Right lobe of liver (tissue), 6 donors: Measurements from ENCODE around the gene TEX11. TPM values are rescaled to one million over a fixed set of nuclear protein-coding genes. Genes with fewer than 3 reads are reported as not detected.
"Not testable (repeated sequence)": the region's sequence is repeated elsewhere in the genome, so short reads cannot be mapped to it uniquely, and the experiment has no call there.

ENCODE experiments used
- ATAC-seq, 4 donors: fragments of 200-7000 bp; cut with Tn5 transposase; one replicate each; pipeline ENCODE4 v1.9.1; 2020; ENCODE audit warnings: mild to moderate bottlenecking in 4 of 4, moderate library complexity in 4 of 4
- DNase-seq, 3 donors: peaks; one replicate each; pipeline ENCODE4 v3.0.0-alpha.2; 2020
- H3K27ac ChIP-seq, 3 donors: fragments of 200-600 bp; one replicate each; pipeline ENCODE4 v1.8.0; 2022
- H3K27me3 ChIP-seq, 2 donors: fragments of 200-600 bp; one replicate each; pipeline ENCODE4 v1.8.0; 2022
- H3K36me3 ChIP-seq, 4 donors: fragments of 200-600 bp; sonication (generic) in 1 of 4; one replicate each; pipeline versions ENCODE4 v1.5.1 to v1.8.0; 2017 to 2022; ENCODE audit warnings: control low read depth in 1 of 4
- H3K4me1 ChIP-seq, 4 donors: fragments of 200-600 bp; sonication (generic) in 1 of 4; one replicate each; pipeline versions ENCODE4 v1.5.1 to v1.8.0; 2017 to 2022; ENCODE audit warnings: control low read depth in 1 of 4
- H3K4me3 ChIP-seq, 3 donors: fragments of 200-600 bp; one replicate each; pipeline ENCODE4 v1.8.0; 2022
- H3K9me3 ChIP-seq, 4 donors: fragments of 200-600 bp; sonication (generic) in 1 of 4; one replicate each; pipeline versions ENCODE4 v1.5.1 to v1.8.0; 2017 to 2022; ENCODE audit warnings: control low read depth in 1 of 4
- POLR2A ChIP-seq: fragments of 450-650 bp; IDR thresholded peaks from one replicate; pipeline ENCODE4 v1.6.1; 2017; ENCODE audit warnings: antibody characterized with exemption, mild to moderate bottlenecking
- WGBS: methylation state at CpG from one replicate; pipeline ENCODE4 v1.1.6; 2018; ENCODE audit warnings: low coverage, low lambda C conversion rate; ENCODE audit not compliant: insufficient coverage; ENCODE audit errors: missing lambda C conversion rate; 5-methylcytosine and 5-hydroxymethylcytosine counted together
- intact Hi-C, 2 donors: fragments of 100-400 bp; cut with DNase I; formaldehyde crosslinking; loops; one replicate each; pipeline versions ENCODE4 v1.11.2 to v1.14.1; 2022
- total RNA-seq, 6 experiments: library from RNA; depleted of rRNA in 2 of 6; stranded (reverse); fragments of >200 nt in 2 of 6; fragmentation: NEBNext Ultra II Directional in 3 of 6; extraction: Animal tissue kit (Norgen Biotek cat#: 25700) in 3 of 6; gene quantifications; one replicate each; pipeline versions ENCODE4 v1.1.0 to v1.2.4, GENCODE V29; 2016 to 2023
- TF ChIP-seq, protein P1 (sequence below), 4 donors: fragments of 200-600 bp in 3 of 4; fragments of 450-650 bp in 1 of 4; IDR thresholded peaks; one replicate each; pipeline versions ENCODE4 v1.5.1 to v1.8.0; 2016 to 2022; ENCODE audit warnings: antibody characterized with exemption in 4 of 4, mild to moderate bottlenecking in 2 of 4
- donor health status: DM: no; HTN: yes; CAD: no.
- donor health status: DM: no; HTN: no; CAD: no.
- donor health status: DM: no; HTN: no; CAD: no.
- donor health status: DM: no; HTN: yes; CAD: no.
- donor health status: DM: no; HTN: yes; CAD: no.

TEX11 gene
- total RNA-seq, 6 experiments from 2014 or later: 0.09 TPM; not detected in 5

DNA sequence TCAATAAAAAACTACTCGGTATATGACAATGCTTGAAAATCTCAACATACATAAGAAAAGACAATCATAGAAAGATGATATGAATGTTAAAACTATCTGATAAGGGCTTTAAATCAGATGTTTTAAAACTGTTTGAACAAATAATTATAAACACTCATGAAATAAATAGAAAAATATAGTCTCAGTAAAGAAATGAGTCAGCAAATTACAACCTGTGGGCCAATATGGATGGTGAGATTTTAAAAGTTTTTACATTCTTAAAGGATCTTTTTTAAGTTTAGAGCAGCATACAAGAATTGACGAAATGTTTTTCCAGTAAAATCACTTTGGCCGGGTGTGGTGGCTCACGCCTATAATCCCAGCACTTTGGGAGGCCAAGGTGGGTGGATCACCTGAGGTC, 83.1 kb downstream of the TEX11 start:
- WGBS: 77% methylated on average over 4 of the region's 4 CpGs
- Histone ChIP-seq H3K4me1 (no peaks in the 10 kb centered on the region), H3K4me3 (no peak overlapping the region), H3K27me3 (peaks cover 0 to 15% of the 10 kb centered on the region in 2 donors), H3K9me3 (peaks cover 0 to 1% (median 0%) of the 10 kb centered on the region in 4 donors), H3K27ac (no peak overlapping the region), H3K36me3 (no peaks in the 10 kb centered on the region)
- intact Hi-C loops: no loop called here
- DNase-seq: no peak
- no peak for ATAC-seq
- TF ChIP-seq POLR2A: no peak
- TF ChIP-seq, protein P1, sequence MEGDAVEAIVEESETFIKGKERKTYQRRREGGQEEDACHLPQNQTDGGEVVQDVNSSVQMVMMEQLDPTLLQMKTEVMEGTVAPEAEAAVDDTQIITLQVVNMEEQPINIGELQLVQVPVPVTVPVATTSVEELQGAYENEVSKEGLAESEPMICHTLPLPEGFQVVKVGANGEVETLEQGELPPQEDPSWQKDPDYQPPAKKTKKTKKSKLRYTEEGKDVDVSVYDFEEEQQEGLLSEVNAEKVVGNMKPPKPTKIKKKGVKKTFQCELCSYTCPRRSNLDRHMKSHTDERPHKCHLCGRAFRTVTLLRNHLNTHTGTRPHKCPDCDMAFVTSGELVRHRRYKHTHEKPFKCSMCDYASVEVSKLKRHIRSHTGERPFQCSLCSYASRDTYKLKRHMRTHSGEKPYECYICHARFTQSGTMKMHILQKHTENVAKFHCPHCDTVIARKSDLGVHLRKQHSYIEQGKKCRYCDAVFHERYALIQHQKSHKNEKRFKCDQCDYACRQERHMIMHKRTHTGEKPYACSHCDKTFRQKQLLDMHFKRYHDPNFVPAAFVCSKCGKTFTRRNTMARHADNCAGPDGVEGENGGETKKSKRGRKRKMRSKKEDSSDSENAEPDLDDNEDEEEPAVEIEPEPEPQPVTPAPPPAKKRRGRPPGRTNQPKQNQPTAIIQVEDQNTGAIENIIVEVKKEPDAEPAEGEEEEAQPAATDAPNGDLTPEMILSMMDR (IDR thresholded peaks at IDR 0.05): no peak

DNA sequence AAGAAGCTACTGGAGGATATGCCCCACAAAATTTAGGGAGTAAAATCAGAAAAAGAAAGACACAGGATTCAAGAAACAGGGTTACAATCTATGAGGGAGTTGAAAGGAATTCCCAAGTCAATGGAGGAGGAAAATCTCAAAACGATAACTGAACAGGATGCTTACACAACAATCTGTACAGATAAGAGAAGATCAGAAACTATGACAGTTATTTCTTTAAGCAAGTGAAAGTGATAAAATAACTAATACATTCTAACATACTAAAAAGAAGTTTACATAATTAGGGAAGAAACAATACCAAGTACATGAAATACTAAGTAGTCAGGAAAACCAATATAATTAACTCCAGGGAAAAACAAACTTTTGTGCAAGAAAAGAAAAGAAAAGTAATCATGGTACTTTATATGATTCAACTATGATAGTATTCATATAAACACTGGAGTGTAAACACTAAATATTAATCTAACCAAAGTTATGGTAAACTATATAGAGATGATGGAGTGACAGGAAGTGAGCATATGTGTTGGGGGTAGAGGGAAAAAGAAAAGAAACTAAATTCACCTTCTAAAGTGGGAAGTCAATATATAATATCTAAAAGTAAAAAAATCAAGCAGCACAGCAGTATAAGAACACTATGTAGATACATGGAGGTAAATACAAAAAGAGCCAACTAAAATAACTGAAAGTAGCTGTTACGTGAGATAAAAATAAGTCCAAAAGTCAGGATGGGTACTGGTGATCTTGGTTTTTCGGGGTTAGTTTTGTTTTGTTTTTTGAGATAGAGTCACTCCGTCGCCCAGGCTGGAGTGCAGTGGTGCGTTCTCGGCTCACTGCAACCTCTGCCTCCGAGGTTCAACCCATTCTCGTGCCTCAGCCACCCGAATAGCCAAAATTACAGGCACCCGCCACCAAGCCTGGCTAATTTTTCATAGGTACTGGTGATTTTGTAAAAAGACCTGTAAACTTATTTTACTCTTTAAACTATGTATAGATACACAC, 99.3 kb downstream of the TEX11 start:
- intact Hi-C loops: no loop called here
- ATAC-seq (no peak), DNase-seq (no peak)
- H3K27me3 ChIP-seq: no peaks in the 10 kb centered on the region
- TF ChIP-seq POLR2A: no peak
- TF ChIP-seq, protein P1 (IDR thresholded peaks at IDR 0.05): no peak
- H3K9me3 ChIP-seq: no peaks in the 10 kb centered on the region
- H3K27ac ChIP-seq: no peak overlapping the region
- no peaks in the 10 kb centered on the region for H3K36me3 ChIP-seq
- no peak overlapping the region for H3K4me3 ChIP-seq
- 39% methylated on average over 4 of the region's 11 CpGs for WGBS
- H3K4me1 ChIP-seq: no peaks in the 10 kb centered on the region

GRCh38 chrX:70806081-70806480, 102.4 kb downstream of the TEX11 start:
- no peaks in the 10 kb centered on the region for H3K27me3 ChIP-seq
- ATAC-seq: no peak
- no peak overlapping the region for H3K27ac ChIP-seq
- no peaks in the 10 kb centered on the region for H3K9me3 ChIP-seq
- 44% methylated on average over 8 of the region's 8 CpGs for WGBS
- no peak overlapping the region for H3K4me3 ChIP-seq
- intact Hi-C loops: no loop called here
- TF ChIP-seq, protein P1 (IDR thresholded peaks at IDR 0.05): no peak
- TF ChIP-seq POLR2A: no peak
- no peaks in the 10 kb centered on the region for H3K4me1 ChIP-seq
- no peak for DNase-seq
- H3K36me3 ChIP-seq: no peaks in the 10 kb centered on the region

GRCh38 chrX:70796742-70797141, 111.8 kb downstream of the TEX11 start:
- H3K4me1 ChIP-seq, H3K9me3 ChIP-seq, H3K36me3 ChIP-seq, H3K4me3 ChIP-seq, H3K27ac ChIP-seq, H3K27me3 ChIP-seq, DNase-seq, ATAC-seq, intact Hi-C loops: not testable (repeated sequence)
- WGBS: 18% methylated on average over 1 of the region's 1 CpG

DNA sequence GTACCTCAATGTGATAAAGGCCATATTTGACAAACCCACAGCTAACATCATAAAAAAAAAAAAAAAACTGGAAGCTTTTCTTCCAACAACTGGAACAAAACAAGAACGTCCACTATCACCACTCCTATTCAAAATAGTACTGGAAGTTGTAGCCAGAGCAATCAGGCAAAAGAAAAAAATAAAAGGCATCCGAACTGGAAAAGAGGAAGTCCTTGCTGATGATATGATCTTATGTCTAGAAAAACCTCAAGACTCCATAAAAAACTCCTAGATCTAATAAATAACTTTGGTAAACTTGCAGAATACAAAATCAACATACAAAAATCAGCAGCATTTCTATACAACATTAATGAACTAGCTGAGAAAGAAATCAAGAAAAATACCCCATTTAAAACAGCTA, 134.3 kb downstream of the TEX11 start:
- intact Hi-C loops: no loop called here
- no peak for ATAC-seq
- TF ChIP-seq, protein P1 (IDR thresholded peaks at IDR 0.05): no peak
- no peak for TF ChIP-seq POLR2A
- H3K27me3 ChIP-seq: peaks cover 0 to 5% of the 10 kb centered on the region in 2 donors
- H3K9me3 ChIP-seq: no peaks in the 10 kb centered on the region
- DNase-seq: no peak
- H3K27ac ChIP-seq: no peak overlapping the region
- H3K4me1 ChIP-seq: peaks cover 0 to 5% (median 0%) of the 10 kb centered on the region in 4 donors
- H3K4me3 ChIP-seq: no peak overlapping the region
- 20% methylated on average over 2 of the region's 2 CpGs for WGBS
- H3K36me3 ChIP-seq: no peaks in the 10 kb centered on the region
